Muscle layer of duodenum (tissue), 2 donors: ENCODE measurements around the gene IL1F10.
"Not testable (repeated sequence)": the region's sequence is repeated elsewhere in the genome, so short reads cannot be mapped to it uniquely, and the experiment has no call there.

Source experiments
- H3K27ac ChIP-seq: one replicate; pipeline ENCODE4 v1.7.0; 2013; ENCODE audit warnings: mild to moderate bottlenecking, low read length
- H3K27me3 ChIP-seq: one replicate; pipeline ENCODE4 v1.7.0; 2013; ENCODE audit warnings: low read depth, mild to moderate bottlenecking, control low read depth, low read length
- H3K36me3 ChIP-seq, 2 donors: one replicate each; pipeline ENCODE4 v1.7.0; 2013; ENCODE audit warnings: low read length in 2 of 2, control low read depth in 1 of 2, mild to moderate bottlenecking in 1 of 2; ENCODE audit not compliant: insufficient read depth in 2 of 2, control insufficient read depth in 1 of 2
- H3K4me1 ChIP-seq, 2 donors: one replicate each; pipeline ENCODE4 v1.7.0; 2013; ENCODE audit warnings: low read length in 2 of 2, mild to moderate bottlenecking in 2 of 2, control low read depth in 1 of 2, moderate library complexity in 1 of 2; ENCODE audit not compliant: insufficient read depth in 2 of 2, control insufficient read depth in 1 of 2
- H3K4me3 ChIP-seq, 2 donors: one replicate each; pipeline ENCODE4 v1.7.0; 2013; ENCODE audit warnings: low read length in 2 of 2, low read depth in 1 of 2, mild to moderate bottlenecking in 1 of 2
- H3K9me3 ChIP-seq, 2 donors: one replicate each; pipeline ENCODE4 v1.7.0; 2013; ENCODE audit warnings: low read length in 2 of 2, control low read depth in 1 of 2, mild to moderate bottlenecking in 1 of 2; ENCODE audit not compliant: control insufficient read depth in 1 of 2
- donor health status: healthy.

IL1F10 gene

DNA sequence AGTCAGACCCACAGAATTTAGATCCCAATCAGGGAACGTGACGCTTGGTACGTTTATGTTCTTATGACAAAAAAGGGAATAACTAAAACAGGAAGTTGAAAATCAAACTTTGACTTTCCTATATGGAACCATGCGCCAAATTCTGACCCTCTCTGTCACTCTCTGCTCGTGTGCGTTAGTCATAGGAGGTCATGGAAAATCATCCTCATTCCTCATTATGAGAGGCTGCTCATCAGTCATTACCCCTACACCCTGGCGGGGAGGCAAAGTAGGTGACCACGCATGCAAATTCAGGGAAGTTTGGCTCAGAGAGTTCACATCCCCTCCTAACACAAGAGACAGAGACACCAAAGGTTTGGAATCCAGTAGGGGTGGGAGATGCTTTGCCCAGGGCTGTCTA is 15.5 kb downstream of the IL1F10 start:
- Histone ChIP-seq H3K4me1 (no peaks in the 10 kb centered on the region), H3K36me3 (no peaks in the 10 kb centered on the region), H3K9me3 (peaks cover 0 to 2% of the 10 kb centered on the region in 2 donors), H3K27ac (no peak overlapping the region), H3K4me3 (no peak overlapping the region), H3K27me3 (no peaks in the 10 kb centered on the region)

DNA sequence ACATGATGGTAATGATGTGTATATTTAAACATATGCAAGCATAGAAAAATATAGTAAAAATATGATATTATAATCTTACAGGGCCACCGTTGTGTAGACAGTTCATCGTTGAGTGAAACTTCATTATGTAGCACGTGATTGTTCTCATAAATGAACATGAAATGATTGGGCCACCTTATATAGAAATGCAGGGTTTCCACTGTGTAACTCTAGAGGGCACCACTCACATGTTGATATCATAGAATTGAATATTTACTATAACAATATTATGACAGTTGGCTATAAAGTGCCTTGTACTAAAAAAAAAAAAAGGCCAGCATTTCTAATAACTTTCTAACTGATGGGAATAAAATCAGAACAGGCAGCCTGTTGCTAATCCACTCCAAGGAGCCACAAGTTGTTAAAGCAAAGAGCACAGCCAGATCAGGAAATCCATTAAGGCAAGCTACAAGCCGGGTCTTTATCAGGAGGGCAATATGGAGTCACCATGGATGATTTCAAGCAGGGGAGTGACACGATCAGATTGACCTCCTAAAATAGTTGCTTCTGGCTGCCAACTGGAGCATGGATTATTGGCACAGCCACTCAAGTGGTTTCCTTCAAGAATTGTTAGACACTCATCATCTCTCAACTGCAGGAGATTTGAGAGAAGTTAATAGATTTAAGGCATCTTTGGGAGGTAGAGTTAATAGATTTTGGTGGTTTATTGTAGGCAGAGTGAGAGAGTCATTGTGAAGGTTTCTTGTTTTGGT is 16.7 kb downstream of the IL1F10 start:
- H3K36me3 ChIP-seq: no peaks in the 10 kb centered on the region
- no peak overlapping the region for H3K4me3 ChIP-seq
- no peaks in the 10 kb centered on the region for H3K27me3 ChIP-seq

DNA sequence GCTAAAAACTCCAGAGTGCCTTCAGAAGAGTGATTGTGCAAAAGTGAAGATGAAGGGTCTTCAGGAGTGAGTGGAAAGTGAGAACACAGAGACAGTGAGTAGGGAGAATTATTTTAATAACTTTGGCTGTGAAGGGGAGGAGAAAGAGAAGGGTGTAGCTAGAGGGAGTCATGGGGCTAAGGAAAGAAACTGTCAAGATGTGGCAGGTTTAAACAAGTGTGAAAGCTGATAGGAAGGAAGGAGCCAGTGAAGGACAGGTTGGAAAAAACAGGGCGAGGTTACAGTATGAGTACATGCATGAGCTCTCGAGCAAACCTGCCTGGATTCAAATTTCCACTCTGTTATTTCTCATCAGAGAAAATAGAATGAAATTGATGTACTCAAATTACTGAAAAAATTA is 17.8 kb downstream of the IL1F10 start:
- no peaks in the 10 kb centered on the region for H3K27me3 ChIP-seq
- H3K36me3 ChIP-seq: no peaks in the 10 kb centered on the region
- no peaks in the 10 kb centered on the region for H3K4me1 ChIP-seq
- H3K4me3 ChIP-seq: no peak overlapping the region
- peaks cover 0 to 2% of the 10 kb centered on the region in 2 donors for H3K9me3 ChIP-seq
- H3K27ac ChIP-seq: no peak overlapping the region

More for the DNA sequence above, 16.7 kb downstream of the IL1F10 start:
- Histone ChIP-seq H3K9me3 (peaks cover 0 to 2% of the 10 kb centered on the region in 2 donors), H3K4me1 (no peaks in the 10 kb centered on the region), H3K27ac (no peak overlapping the region)

DNA sequence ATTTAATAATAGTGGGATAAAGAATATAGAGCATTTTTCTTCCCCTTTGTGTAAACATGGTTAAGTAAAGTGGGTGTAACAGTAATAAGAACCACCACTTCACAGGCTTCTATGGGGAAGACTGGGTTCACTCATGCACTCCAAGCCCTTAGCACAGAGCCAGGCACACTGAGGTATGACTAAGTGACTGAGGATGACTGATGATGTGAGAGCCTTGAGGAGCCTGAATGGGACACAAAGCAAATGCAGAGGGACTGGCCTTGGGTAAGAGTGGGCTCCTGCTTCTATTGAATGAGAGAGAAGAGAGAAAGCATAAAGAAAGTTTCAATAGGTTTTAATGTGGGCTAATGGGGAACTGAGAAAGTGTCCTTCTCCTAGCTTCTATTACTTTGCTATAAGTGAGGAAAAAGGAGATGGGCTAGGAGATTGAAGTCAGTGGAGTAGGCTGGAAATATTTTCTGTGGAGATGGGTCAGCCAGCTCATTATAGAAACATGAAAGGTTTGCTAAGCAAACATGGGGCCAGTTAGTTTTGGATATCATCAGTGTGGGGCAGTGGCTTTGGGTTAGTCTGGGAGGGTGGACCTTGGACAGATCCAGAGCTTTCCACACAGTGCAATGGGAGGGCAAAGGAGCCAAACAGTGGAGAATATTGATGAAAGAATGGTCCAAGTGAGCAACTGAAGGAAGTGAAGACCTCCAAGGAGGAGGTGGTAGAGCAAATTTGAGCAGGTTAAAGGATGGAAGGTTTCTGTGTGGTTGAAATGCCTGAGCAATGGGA is 20.6 kb downstream of the IL1F10 start:
- Histone ChIP-seq H3K36me3 (no peaks in the 10 kb centered on the region), H3K9me3 (peaks cover 0 to 2% of the 10 kb centered on the region in 2 donors), H3K4me3 (no peak overlapping the region), H3K4me1 (no peaks in the 10 kb centered on the region), H3K27ac (no peak overlapping the region), H3K27me3 (no peaks in the 10 kb centered on the region)

DNA sequence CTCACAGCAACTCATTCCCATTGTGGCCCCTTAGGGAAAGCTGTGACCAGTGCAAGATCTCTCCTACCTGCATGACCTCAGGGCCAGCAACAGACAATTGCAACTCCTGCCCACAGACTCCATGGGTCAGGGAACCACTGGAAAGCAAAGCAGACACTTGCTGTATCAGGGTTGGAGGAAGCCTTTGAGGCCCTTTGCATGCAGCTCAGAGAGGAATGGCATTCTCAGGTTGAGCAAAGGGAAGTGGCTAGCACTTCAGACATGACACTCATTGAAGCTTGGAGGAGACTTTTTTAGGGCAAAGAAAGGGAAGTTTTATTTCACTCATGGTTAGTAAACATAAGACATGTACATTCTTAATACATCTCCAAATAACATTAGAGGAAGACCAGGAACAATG is 22.1 kb downstream of the IL1F10 start:
- no peaks in the 10 kb centered on the region for H3K27me3 ChIP-seq
- no peak overlapping the region for H3K4me3 ChIP-seq
- no peaks in the 10 kb centered on the region for H3K4me1 ChIP-seq
- H3K9me3 ChIP-seq: peaks cover 0 to 3% of the 10 kb centered on the region in 2 donors
- no peaks in the 10 kb centered on the region for H3K36me3 ChIP-seq
- H3K27ac ChIP-seq: no peak overlapping the region

DNA sequence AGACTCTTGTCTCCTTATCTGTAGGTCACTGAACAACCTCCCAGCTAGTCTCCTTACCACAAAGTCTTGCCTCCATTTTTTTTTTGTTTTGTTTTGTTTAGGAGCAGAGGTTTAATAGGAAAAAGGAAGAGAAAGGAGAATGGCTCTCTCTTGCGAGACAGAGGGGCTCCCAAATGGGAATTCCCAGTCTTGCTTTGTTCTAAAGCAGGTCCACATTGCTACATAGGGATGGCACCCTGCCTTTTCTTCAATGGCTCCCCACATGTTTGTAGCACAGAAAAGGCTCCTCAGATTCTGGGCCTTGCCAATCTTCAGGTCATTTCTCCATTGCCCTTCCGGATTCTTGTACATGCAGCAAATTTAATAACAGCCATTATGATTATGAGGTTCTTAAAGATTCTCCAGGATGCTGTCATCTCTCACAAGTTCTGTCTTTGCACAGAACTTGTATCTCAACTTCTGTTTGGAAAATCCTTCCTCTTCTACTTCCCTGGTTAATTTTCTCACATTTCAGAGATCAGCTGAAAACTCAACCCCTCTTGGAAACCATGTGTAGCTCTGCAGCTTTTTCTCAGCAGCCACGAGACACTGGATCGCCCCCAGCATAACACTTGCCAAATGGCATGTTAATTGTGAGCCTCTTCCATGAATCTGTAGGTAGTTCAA is 23.6 kb downstream of the IL1F10 start:
- peaks cover 0 to 6% of the 10 kb centered on the region in 2 donors for H3K9me3 ChIP-seq
- H3K27ac ChIP-seq: no peak overlapping the region
- no peaks in the 10 kb centered on the region for H3K27me3 ChIP-seq
- H3K4me1 ChIP-seq: no peaks in the 10 kb centered on the region
- H3K36me3 ChIP-seq: no peaks in the 10 kb centered on the region
- H3K4me3 ChIP-seq: no peak overlapping the region

DNA sequence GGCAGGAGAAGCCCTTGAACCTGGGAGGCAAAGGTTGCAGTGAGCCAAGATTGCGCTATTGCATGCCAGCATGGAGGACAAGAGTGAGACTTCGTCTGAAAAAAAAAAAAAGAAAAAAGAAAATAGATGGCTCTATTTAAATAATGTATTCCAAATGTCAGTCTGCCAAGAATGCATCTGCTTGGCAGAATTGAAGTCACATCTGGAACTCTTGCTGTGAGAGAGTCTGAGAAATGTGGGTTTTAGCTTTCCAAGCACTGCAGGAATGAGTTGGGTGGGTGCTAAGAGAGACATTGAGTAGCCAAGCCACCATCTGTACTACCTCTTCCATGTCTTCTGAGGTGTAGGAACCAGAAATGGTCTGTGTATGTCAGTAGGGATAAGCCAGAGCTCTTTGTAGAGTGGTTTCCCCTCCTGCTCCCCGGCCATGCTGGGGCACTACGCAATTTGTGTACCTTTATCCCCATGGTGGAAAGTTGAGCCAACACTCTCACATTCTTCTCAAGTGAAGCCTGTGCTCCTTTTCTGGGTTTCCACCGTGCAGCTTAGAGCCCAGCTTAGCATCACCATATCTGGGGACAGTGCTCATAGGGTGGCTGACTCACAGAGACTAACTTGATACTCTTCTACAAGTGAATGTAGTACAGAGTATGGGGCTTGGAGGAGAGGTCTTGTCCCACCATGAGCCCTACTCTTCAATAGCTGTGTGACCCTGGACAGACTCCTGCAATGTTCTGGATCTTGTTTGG is 25.3 kb downstream of the IL1F10 start:
- H3K9me3 ChIP-seq: peaks cover 0 to 6% of the 10 kb centered on the region in 2 donors
- H3K4me1 ChIP-seq: no peaks in the 10 kb centered on the region
- no peak overlapping the region for H3K4me3 ChIP-seq
- no peaks in the 10 kb centered on the region for H3K27me3 ChIP-seq
- H3K27ac ChIP-seq: no peak overlapping the region
- no peaks in the 10 kb centered on the region for H3K36me3 ChIP-seq

DNA sequence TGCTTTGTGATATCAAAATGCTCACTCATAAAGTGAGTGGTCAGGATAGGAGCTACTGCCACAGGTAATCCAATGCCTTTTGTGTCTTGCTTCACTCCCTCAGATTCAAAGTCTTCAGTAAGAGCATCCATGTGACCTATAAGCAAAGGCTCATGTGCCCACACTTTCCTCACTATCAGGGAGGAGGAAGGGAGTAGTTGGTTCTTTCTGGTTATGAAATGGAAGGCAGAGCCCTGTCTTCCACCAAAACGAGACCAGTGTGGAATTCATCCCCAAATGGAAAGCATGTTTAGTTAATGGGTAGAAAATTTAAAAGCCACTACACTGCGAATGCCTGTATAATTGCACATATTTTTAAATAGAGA is 25.8 kb downstream of the IL1F10 start:
- H3K36me3 ChIP-seq: no peaks in the 10 kb centered on the region
- no peak overlapping the region for H3K4me3 ChIP-seq
- peaks cover 0 to 6% of the 10 kb centered on the region in 2 donors for H3K9me3 ChIP-seq
- H3K27ac ChIP-seq: no peak overlapping the region
- no peaks in the 10 kb centered on the region for H3K27me3 ChIP-seq
- H3K4me1 ChIP-seq: no peaks in the 10 kb centered on the region

DNA sequence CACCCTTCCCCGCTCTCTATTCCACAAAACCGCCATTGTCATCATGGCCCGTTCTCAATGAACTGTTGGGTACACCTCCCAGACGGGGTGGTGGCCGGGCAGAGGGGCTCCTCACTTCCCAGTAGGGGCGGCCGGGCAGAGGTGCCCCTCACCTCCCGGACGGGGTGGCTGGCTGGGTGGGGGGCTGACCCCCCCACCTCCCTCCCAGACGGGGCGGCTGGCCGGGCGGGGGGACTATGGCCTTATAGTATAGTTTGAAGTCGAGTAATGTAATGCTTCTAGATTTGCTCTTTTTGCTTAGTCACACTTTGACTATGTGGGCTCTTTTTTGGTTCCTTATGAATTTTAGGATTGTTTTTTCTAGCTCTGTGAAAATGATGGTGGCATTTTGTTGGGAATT is 28.5 kb downstream of the IL1F10 start:
- not testable (repeated sequence) for H3K9me3 ChIP-seq, H3K27me3 ChIP-seq

DNA sequence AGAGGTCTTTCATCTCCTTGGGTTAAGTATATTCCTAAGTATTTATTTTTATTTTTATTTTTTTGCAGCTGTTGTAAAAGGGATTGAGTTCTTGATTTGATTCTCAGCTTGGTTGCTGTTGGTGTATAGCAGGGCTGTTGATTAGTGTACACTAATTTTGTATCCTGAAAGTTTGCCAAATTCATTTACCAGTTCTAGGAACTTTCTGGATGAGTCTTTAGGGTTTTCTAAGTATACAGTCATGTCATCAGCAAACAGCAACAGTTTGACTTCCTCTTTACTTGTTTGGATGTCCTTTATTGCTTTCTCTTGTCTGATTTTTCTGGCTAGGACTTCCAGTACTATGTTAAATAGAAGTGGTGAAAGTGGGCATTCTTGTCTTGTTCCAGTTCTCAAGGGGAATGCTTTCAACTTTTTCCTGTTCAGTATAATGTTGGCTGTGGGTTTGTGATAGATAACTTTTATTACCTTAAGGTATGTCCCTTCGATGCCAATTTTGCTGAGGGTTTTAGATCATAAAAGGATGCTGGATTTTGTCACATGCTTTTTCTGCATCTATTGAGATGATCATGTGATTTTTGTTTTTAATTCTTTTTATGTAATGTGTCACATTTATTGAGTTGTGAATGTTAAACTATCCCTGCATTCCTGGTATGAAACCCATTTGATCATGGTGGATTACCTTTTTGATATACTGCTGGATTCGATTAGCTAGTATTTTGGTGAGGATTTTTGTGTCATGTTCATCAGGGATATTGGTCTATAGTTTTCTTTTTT is 29.3 kb downstream of the IL1F10 start:
- not testable (repeated sequence) for H3K4me3 ChIP-seq, H3K27ac ChIP-seq, H3K36me3 ChIP-seq, H3K4me1 ChIP-seq, H3K9me3 ChIP-seq, H3K27me3 ChIP-seq

More for the DNA sequence above, 28.5 kb downstream of the IL1F10 start:
- H3K36me3 ChIP-seq, H3K4me3 ChIP-seq, H3K4me1 ChIP-seq, H3K27ac ChIP-seq: not testable (repeated sequence)
